Measurements from ENCODE around the gene INIP.

DNA sequence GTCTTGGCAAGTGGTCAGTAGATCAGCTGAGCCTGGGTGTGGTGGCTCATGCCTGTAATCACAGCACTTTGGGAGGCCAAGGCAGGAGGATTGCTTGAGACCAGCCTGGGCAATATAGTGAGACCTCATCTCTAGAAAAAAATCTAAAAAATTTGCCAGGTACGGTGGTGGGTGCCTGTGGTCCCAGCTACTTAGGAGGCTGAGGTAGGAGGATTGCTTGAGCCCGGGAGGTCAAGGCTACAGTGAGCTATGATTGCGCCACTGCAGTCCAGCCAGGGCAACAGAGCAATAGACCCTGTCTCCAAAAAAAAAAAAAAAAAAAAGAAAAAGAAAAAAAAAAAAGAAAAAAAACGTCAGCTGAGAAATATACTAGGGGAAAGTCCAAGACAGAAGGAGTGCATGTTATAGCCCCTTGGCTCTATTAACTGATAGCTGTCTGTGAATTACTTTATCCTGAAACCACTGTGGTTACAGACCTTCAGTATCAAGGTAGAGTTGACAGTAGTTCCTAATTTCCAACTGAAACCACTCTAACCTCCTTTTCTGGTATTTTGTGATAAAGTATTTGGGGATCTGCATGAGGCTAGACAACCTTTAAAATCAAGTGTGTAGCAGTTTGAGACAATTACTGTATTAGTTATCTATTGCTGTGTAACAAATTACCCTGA lies 2.3 kb upstream of the INIP start:
- TF ChIP-seq POLR2AphosphoS5 (IDR thresholded peaks at IDR 0.05): no peak
- no peak for TF ChIP-seq POLR2A (IDR thresholded peaks at IDR 0.05)
- TF ChIP-seq CTCF (IDR thresholded peaks at IDR 0.05): no peak

Data from gastroesophageal sphincter (tissue), 3 donors.